KOPT-K1 (cell line): ENCODE data around the gene EIF2S3B.
A peak's percentile ranks its signal among the peaks of the same experiment; 100 is the strongest.

Source experiments
- H3K27ac ChIP-seq: fragments of 200-600 bp; sonication (generic); 2 replicates; pipeline ENCODE4 v1.5.1; 2016; ENCODE audit warnings: antibody characterized with exemption, mild to moderate bottlenecking, low read depth, low read length; ENCODE audit not compliant: poor library complexity, severe bottlenecking
- H3K36me3 ChIP-seq: fragments of 200-600 bp; sonication (generic); 2 replicates; pipeline ENCODE4 v1.5.1; 2017; ENCODE audit warnings: antibody characterized with exemption, mild to moderate bottlenecking, low read length, moderate library complexity; ENCODE audit not compliant: insufficient read depth
- H3K9me3 ChIP-seq: fragments of 200-600 bp; sonication (generic); 2 replicates; pipeline ENCODE4 v1.5.1; 2017; ENCODE audit warnings: antibody characterized with exemption, low read length, mild to moderate bottlenecking; ENCODE audit not compliant: insufficient read depth, poor library complexity, severe bottlenecking

Gene EIF2S3B

GRCh38 chr12:10528174-10528953, 22.7 kb downstream of the EIF2S3B start:
- no peaks in the 10 kb centered on the region for H3K9me3 ChIP-seq
- no peak overlapping the region for H3K27ac ChIP-seq
- H3K36me3 ChIP-seq, result no peaks in the 10 kb centered on the region

GRCh38 chr12:10529603-10530002, 23.9 kb downstream of the EIF2S3B start:
- H3K9me3 ChIP-seq, result no peaks in the 10 kb centered on the region
- no peaks in the 10 kb centered on the region for H3K36me3 ChIP-seq
- H3K27ac ChIP-seq, result no peak overlapping the region

- Histone ChIP-seq H3K36me3 (no peaks in the 10 kb centered on the region), H3K27ac (no peak overlapping the region), H3K9me3 (peaks cover 12% of the 10 kb centered on the region)
Measured at GRCh38 chr12:10537721-10538120, 32.0 kb downstream of the EIF2S3B start.

GRCh38 chr12:10540776-10541205, 35.1 kb downstream of the EIF2S3B start:
- Histone ChIP-seq H3K36me3 (no peaks in the 10 kb centered on the region), H3K27ac (no peak overlapping the region)

GRCh38 chr12:10543499-10543898, 37.8 kb downstream of the EIF2S3B start:
- H3K27ac ChIP-seq, result no peak overlapping the region

More at GRCh38 chr12:10540776-10541205, 35.1 kb downstream of the EIF2S3B start:
- peaks cover 12% of the 10 kb centered on the region for H3K9me3 ChIP-seq

GRCh38 chr12:10551375-10551774, 45.7 kb downstream of the EIF2S3B start:
- H3K27ac ChIP-seq, result no peak overlapping the region
- no peaks in the 10 kb centered on the region for H3K36me3 ChIP-seq
- H3K9me3 ChIP-seq, result peaks cover 6% of the 10 kb centered on the region

More at GRCh38 chr12:10543499-10543898, 37.8 kb downstream of the EIF2S3B start:
- Histone ChIP-seq H3K36me3 (no peaks in the 10 kb centered on the region), H3K9me3 (peaks cover 12% of the 10 kb centered on the region)

GRCh38 chr12:10553148-10553547, 47.5 kb downstream of the EIF2S3B start:
- no peaks in the 10 kb centered on the region for H3K36me3 ChIP-seq
- peaks cover 6% of the 10 kb centered on the region for H3K9me3 ChIP-seq
- no peak overlapping the region for H3K27ac ChIP-seq

GRCh38 chr12:10554228-10554755, 48.6 kb downstream of the EIF2S3B start:
- peaks cover 6% of the 10 kb centered on the region for H3K9me3 ChIP-seq
- H3K36me3 ChIP-seq, result no peaks in the 10 kb centered on the region
- H3K27ac ChIP-seq, result peak overlapping the region; percentile 94

- H3K9me3 ChIP-seq, result peaks cover 6% of the 10 kb centered on the region
- H3K36me3 ChIP-seq, result no peaks in the 10 kb centered on the region
- H3K27ac ChIP-seq, result peak overlapping the region; percentile 94
Measured at GRCh38 chr12:10554756-10555481, 49.2 kb downstream of the EIF2S3B start.

- no peak overlapping the region for H3K27ac ChIP-seq
Measured at GRCh38 chr12:10557329-10557728, 51.6 kb downstream of the EIF2S3B start.

GRCh38 chr12:10557766-10558165, 52.1 kb downstream of the EIF2S3B start:
- Histone ChIP-seq H3K27ac (no peak overlapping the region), H3K36me3 (no peaks in the 10 kb centered on the region), H3K9me3 (no peaks in the 10 kb centered on the region)

More at GRCh38 chr12:10557329-10557728, 51.6 kb downstream of the EIF2S3B start:
- H3K9me3 ChIP-seq, result no peaks in the 10 kb centered on the region
- no peaks in the 10 kb centered on the region for H3K36me3 ChIP-seq
